K562 (cell line): ENCODE measurements around the gene CCSER1. TPM values are rescaled to one million over a fixed set of nuclear protein-coding genes. Genes with fewer than 3 reads are reported as not detected.

Experiments
- ATAC-seq: fragments of 200-7000 bp; cut with Tn5 transposase; 3 replicates; pipeline ENCODE4 v1.9.1; 2020; ENCODE audit warnings: moderate library complexity
- BruUV-seq: library from RNA; stranded (reverse); fragments of 400-500 nt; replicated peaks from 2 replicates; lab custom pipeline; 2021; lab: Mats Ljungman, UMichigan
- CTCF ChIA-PET: fragments of 300-600 bp; formaldehyde crosslinking; extraction: SDS; loops from one replicate; lab custom pipeline; 2021; ENCODE audit warnings: low intra/inter-chr PET ratio; lab: Yijun Ruan, JAX
- POLR2A ChIA-PET: fragments of 300-600, 350-650 bp; sonication (Branson Sonifier 250); formaldehyde crosslinking; extraction: SDS; loops from one replicate; lab custom pipeline; 2021; ENCODE audit warnings: antibody characterized with exemption, inconsistent platforms; lab: Yijun Ruan, JAX
- DNase-seq, 4 experiments: peaks; one replicate each; pipeline versions ENCODE4 v3.0.0 to v3.0.0-alpha.2; 2011 to 2018; ENCODE audit warnings: low spot score in 3 of 4, mixed read lengths in 3 of 4; ENCODE audit errors: extremely low read depth in 1 of 4
- FAIRE-seq: peaks from 2 replicates; lab custom pipeline; 2011; peaks lifted over from hg19 to GRCh38; lab: Jason Lieb, UNC
- H2AFZ ChIP-seq: 2 replicates; pipeline ENCODE4 v1.6.0; 2011; ENCODE audit warnings: low read depth, low read length, control low read depth, inconsistent platforms
- H3K27ac ChIP-seq: fragments of 200-600 bp; 3 replicates; pipeline ENCODE4 v1.8.0; 2011; ENCODE audit warnings: low read depth, mild to moderate bottlenecking, control low read depth, inconsistent platforms, low read length, moderate library complexity, mixed read lengths; ENCODE audit errors: extremely low read depth
- H3K27me3 ChIP-seq, 2 experiments: fragments of 300-600 bp in 1 of 2; 2 replicates in 1 of 2; 3 replicates in 1 of 2; pipeline versions ENCODE4 v1.6.0 to v1.8.0; 2011; ENCODE audit warnings: inconsistent platforms in 2 of 2, low read length in 2 of 2, mild to moderate bottlenecking in 1 of 2, mixed read lengths in 1 of 2, moderate library complexity in 1 of 2; ENCODE audit not compliant: control insufficient read depth in 2 of 2, insufficient read depth in 2 of 2
- H3K36me3 ChIP-seq: fragments of 300-600 bp; 3 replicates; pipeline ENCODE4 v1.8.0; 2011; ENCODE audit warnings: mild to moderate bottlenecking, low read length, inconsistent platforms; ENCODE audit not compliant: control insufficient read depth, insufficient read depth
- H3K4me1 ChIP-seq, 2 experiments: fragments of 200-600 bp in 1 of 2; replicated peaks in 1 of 2; 2 replicates in 1 of 2; 3 replicates in 1 of 2; pipeline versions ENCODE4 v1.5.1 to v1.8.0; 2011; ENCODE audit warnings: inconsistent platforms in 2 of 2, low read length in 2 of 2, mild to moderate bottlenecking in 1 of 2, mixed read lengths in 1 of 2, moderate library complexity in 1 of 2; ENCODE audit not compliant: control insufficient read depth in 2 of 2, insufficient read depth in 2 of 2
- H3K4me2 ChIP-seq: 2 replicates; pipeline ENCODE4 v1.6.1; 2011; ENCODE audit warnings: low read length, control low read depth, inconsistent platforms, mixed read lengths; ENCODE audit not compliant: insufficient read depth
- H3K4me3 ChIP-seq: fragments of 200-600 bp; sonication (generic), shearing (Covaris generic); 2 replicates; pipeline ENCODE4 v1.5.1; 2016; ENCODE audit warnings: control low read depth, inconsistent platforms
- H3K79me2 ChIP-seq: fragments of 200-600 bp; 3 replicates; pipeline ENCODE4 v1.8.0; 2011; ENCODE audit warnings: low read length, inconsistent platforms; ENCODE audit not compliant: control insufficient read depth, insufficient read depth
- H3K9ac ChIP-seq, 2 experiments: 2 replicates each; pipeline versions ENCODE4 v1.6.0 to v1.6.1; 2011; ENCODE audit warnings: low read depth in 2 of 2, low read length in 2 of 2, control low read depth in 1 of 2, inconsistent platforms in 1 of 2, mild to moderate bottlenecking in 1 of 2, mixed read lengths in 1 of 2; ENCODE audit not compliant: insufficient read depth in 1 of 2
- H3K9me1 ChIP-seq: one replicate; pipeline ENCODE4 v1.6.0; 2011; ENCODE audit warnings: inconsistent platforms, mild to moderate bottlenecking, low read length, moderate library complexity; ENCODE audit not compliant: control insufficient read depth, insufficient read depth
- H3K9me3 ChIP-seq: replicated peaks from 2 replicates; pipeline ENCODE4 v1.5.1; 2011; ENCODE audit warnings: low read depth, low read length, inconsistent platforms; ENCODE audit not compliant: control insufficient read depth, insufficient read depth
- H4K20me1 ChIP-seq: replicated peaks from 2 replicates; pipeline ENCODE4 v1.6.1; 2011; ENCODE audit warnings: low read length, inconsistent platforms, mixed read lengths; ENCODE audit not compliant: control insufficient read depth, insufficient read depth
- CHD1 ChIP-seq: fragments of 200-600 bp; sonication (generic); IDR thresholded peaks from one replicate; pipeline ENCODE4 v1.6.1; 2012; ENCODE audit warnings: mild to moderate bottlenecking, moderate library complexity, low read length, inconsistent platforms
- KDM4B ChIP-seq, 2 experiments: fragments of 450-650 bp in 1 of 2; sonication (generic) in 1 of 2; IDR thresholded peaks; 2 replicates each; pipeline ENCODE4 v1.6.1; 2016 to 2017; ENCODE audit warnings: borderline replicate concordance in 2 of 2, antibody characterized with exemption in 1 of 2, low read depth in 1 of 2, mild to moderate bottlenecking in 1 of 2
- TCF15 ChIP-seq: fragments of 250-450 bp; sonication (Bioruptor Pico); IDR thresholded peaks from 2 replicates; pipeline ENCODE4 v1.8.0; 2022; ENCODE audit warnings: moderate library complexity, mild to moderate bottlenecking, inconsistent platforms
- ZBTB5 ChIP-seq: fragments of 450-650 bp; IDR thresholded peaks from 2 replicates; pipeline ENCODE4 v1.6.1; 2017; ENCODE audit warnings: antibody characterized with exemption
- WGBS: fragments of 100-300 bp; shearing (Covaris generic); methylation state at CpG from one replicate; pipeline ENCODE4 v1.1.6; 2016; ENCODE audit warnings: low coverage, mixed read lengths; ENCODE audit not compliant: insufficient coverage; ENCODE audit errors: missing lambda C conversion rate; 5-methylcytosine and 5-hydroxymethylcytosine counted together
- in situ Hi-C: fragments of 300-500 bp; cut with MboI; formaldehyde crosslinking; loops from 4 replicates; pipeline ENCODE4 v1.15.0; 2018; ENCODE audit warnings: inconsistent platforms, mixed read lengths
- intact Hi-C: fragments of 100-400 bp; cut with micrococcal nuclease; formaldehyde crosslinking; loops from 2 replicates; pipeline ENCODE4 v1.14.2; 2022
- polyA plus RNA-seq, 8 experiments: library from polyadenylated mRNA; depleted of rRNA in 4 of 8; stranded (reverse) in 5 of 8; unstranded in 3 of 8; fragments of >200 nt; fragmentation: Nextera tagmentation in 2 of 8; fragmentation: Illumina TruSeq in 1 of 8; extraction: Ambion mirVana in 2 of 8; extraction: Trizol in 1 of 8; gene quantifications; 2 replicates each; pipeline versions ENCODE4 v1.2.1 to v1.2.3, GENCODE V29; 2011 to 2014; ENCODE audit warnings: inconsistent platforms in 1 of 8, missing spikeins in 1 of 8
- total RNA-seq, 7 experiments: library from RNA; depleted of rRNA in 6 of 7; stranded (reverse); fragments of >200 nt in 6 of 7; fragmentation: Illumina TruSeq in 2 of 7; extraction: Trizol in 2 of 7; gene quantifications; 2 replicates each; pipeline versions ENCODE4 v1.2.1 to v1.2.3, GENCODE V29; 2011 to 2021; ENCODE audit warnings: low replicate concordance in 1 of 7

Gene CCSER1
- total and polyA plus RNA-seq, 9 of the 15 experiments (the other 6 are each of a cell fraction or from before 2014, with no cell fraction given): not detected

- Histone ChIP-seq H3K4me2 (no peak overlapping the region), H2AFZ (no peak overlapping the region), H3K9me3 (no peaks in the 10 kb centered on the region), H4K20me1 (no peaks in the 10 kb centered on the region), H3K9ac (no peak overlapping the region), H3K79me2 (no peaks in the 10 kb centered on the region), H3K9me1 (no peaks in the 10 kb centered on the region), H3K27me3 (no peaks in the 10 kb centered on the region), H3K27ac (no peak overlapping the region), H3K4me1 (no peaks in the 10 kb centered on the region), H3K4me3 (no peak overlapping the region), H3K36me3 (no peaks in the 10 kb centered on the region)
- ChIA-PET CTCF (no interaction called here), POLR2A (no interaction called here)
- BruUV-seq: no TSS peak
- DNase-seq (no peak), FAIRE-seq (no peak), ATAC-seq (no peak)
- 0% methylated on average over 1 of the region's 1 CpG for WGBS
- TF ChIP-seq CHD1 (no peak), ZBTB5 (no peak), TCF15 (CRISPR knock-in tag) (no peak), KDM4B (IDR thresholded peaks at IDR 0.05; ENCODE audit: borderline replicate concordance in 2 of 2, low read depth in 1 of 2) (no peak)
- intact Hi-C loops (no loop called here), in situ Hi-C loops (no loop called here)
Observed at GRCh38 chr4:90163872-90164271, 36.7 kb downstream of the CCSER1 start.
